Loucy (cell line): ENCODE measurements around the gene AADAT.

Source experiments
- H2AFZ ChIP-seq: fragments of 200-600 bp; sonication (generic); 2 replicates; pipeline ENCODE4 v1.6.0; 2016; ENCODE audit warnings: antibody characterized with exemption, mild to moderate bottlenecking, low read length, moderate library complexity
- H3F3A ChIP-seq: fragments of 200-600 bp; 2 replicates; pipeline ENCODE4 v1.6.0; 2016; ENCODE audit warnings: antibody characterized with exemption, low read depth, mild to moderate bottlenecking
- H3K27me3 ChIP-seq: fragments of 200-600 bp; sonication (generic); 2 replicates; pipeline ENCODE4 v1.6.1; 2014; ENCODE audit warnings: low read length, mild to moderate bottlenecking; ENCODE audit not compliant: insufficient read depth, poor library complexity, severe bottlenecking
- H3K36me3 ChIP-seq: fragments of 200-600 bp; sonication (generic); 2 replicates; pipeline ENCODE4 v1.6.1; 2016; ENCODE audit warnings: low read length; ENCODE audit not compliant: insufficient read depth
- H3K4me1 ChIP-seq: fragments of 200-600 bp; sonication (generic); 2 replicates; pipeline ENCODE4 v1.5.1; 2014; ENCODE audit warnings: low read length, mild to moderate bottlenecking; ENCODE audit not compliant: insufficient read depth, poor library complexity, severe bottlenecking
- H3K4me2 ChIP-seq: fragments of 200-600 bp; sonication (generic); 2 replicates; pipeline ENCODE4 v1.6.0; 2014; ENCODE audit warnings: antibody characterized with exemption, low read length, low read depth, mild to moderate bottlenecking; ENCODE audit not compliant: poor library complexity, severe bottlenecking
- H3K4me3 ChIP-seq: fragments of 200-600 bp; sonication (generic); 2 replicates; pipeline ENCODE4 v1.5.1; 2014; ENCODE audit warnings: low read length, mild to moderate bottlenecking, mixed read lengths; ENCODE audit not compliant: poor library complexity, severe bottlenecking
- H3K79me2 ChIP-seq: fragments of 200-600 bp; sonication (generic); 2 replicates; pipeline ENCODE4 v1.6.1; 2014; ENCODE audit warnings: low read length; ENCODE audit not compliant: insufficient read depth
- H3K9ac ChIP-seq: fragments of 200-600 bp; sonication (generic); 2 replicates; pipeline ENCODE4 v1.6.0; 2014; ENCODE audit warnings: mild to moderate bottlenecking, low read depth, low read length, moderate library complexity; ENCODE audit not compliant: poor library complexity, severe bottlenecking
- H3K9me2 ChIP-seq: fragments of 200-600 bp; sonication (generic); replicated peaks from 2 replicates; pipeline ENCODE4 v1.6.1; 2016; ENCODE audit warnings: low read depth, low read length, mixed read lengths
- H3K9me3 ChIP-seq: fragments of 200-600 bp; sonication (generic); 2 replicates; pipeline ENCODE4 v1.6.1; 2014; ENCODE audit warnings: mild to moderate bottlenecking, antibody characterized with exemption, low read length, low read depth; ENCODE audit not compliant: insufficient read depth
- H4K20me1 ChIP-seq: fragments of 200-600 bp; sonication (generic); 2 replicates; pipeline ENCODE4 v1.6.0; 2014; ENCODE audit warnings: antibody characterized with exemption, low read length, mild to moderate bottlenecking; ENCODE audit not compliant: insufficient read depth, poor library complexity, severe bottlenecking
- EZH2phosphoT487 ChIP-seq: fragments of 200-600 bp; IDR thresholded peaks from 2 replicates; pipeline ENCODE4 v1.6.1; 2018; ENCODE audit warnings: antibody characterized with exemption, mild to moderate bottlenecking, moderate library complexity, borderline replicate concordance
- TF ChIP-seq, protein P1 (sequence below): fragments of 200-600 bp; sonication (generic); conservative IDR thresholded peaks from 2 replicates; pipeline ENCODE4 v1.5.1; 2014; ENCODE audit warnings: mild to moderate bottlenecking, antibody characterized with exemption, low read length

Gene AADAT

DNA sequence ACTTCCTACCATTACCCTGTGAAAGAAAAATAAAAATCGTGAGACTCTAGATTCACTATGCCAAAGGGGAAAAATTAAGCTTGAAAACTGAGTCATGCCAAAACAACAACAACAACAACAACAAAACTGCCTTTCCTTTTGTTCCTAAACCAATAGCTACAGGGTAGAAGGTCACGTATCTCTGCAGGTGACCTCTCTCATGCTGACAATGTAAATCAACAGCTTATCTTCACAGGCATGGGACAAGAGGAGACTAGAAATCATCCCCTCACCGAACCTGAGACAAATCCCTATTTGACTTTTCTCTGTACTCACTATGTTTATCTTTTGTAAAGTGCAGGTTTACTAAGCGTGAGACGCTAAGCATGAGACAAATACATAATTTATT lies 20.5 kb upstream of the AADAT start:
- no peaks in the 10 kb centered on the region for H3K9me2 ChIP-seq
- H3K36me3 ChIP-seq = no peaks in the 10 kb centered on the region
- no peak overlapping the region for H3K4me2 ChIP-seq
- H3K79me2 ChIP-seq = no peaks in the 10 kb centered on the region
- H3K4me1 ChIP-seq = no peaks in the 10 kb centered on the region
- H3K27me3 ChIP-seq = no peaks in the 10 kb centered on the region
- no peak overlapping the region for H3K4me3 ChIP-seq
- no peak overlapping the region for H2AFZ ChIP-seq
- H3F3A ChIP-seq = no peaks in the 10 kb centered on the region
- H3K9me3 ChIP-seq = no peaks in the 10 kb centered on the region
- H3K9ac ChIP-seq = no peak overlapping the region
- no peaks in the 10 kb centered on the region for H4K20me1 ChIP-seq
- TF ChIP-seq, protein P1, sequence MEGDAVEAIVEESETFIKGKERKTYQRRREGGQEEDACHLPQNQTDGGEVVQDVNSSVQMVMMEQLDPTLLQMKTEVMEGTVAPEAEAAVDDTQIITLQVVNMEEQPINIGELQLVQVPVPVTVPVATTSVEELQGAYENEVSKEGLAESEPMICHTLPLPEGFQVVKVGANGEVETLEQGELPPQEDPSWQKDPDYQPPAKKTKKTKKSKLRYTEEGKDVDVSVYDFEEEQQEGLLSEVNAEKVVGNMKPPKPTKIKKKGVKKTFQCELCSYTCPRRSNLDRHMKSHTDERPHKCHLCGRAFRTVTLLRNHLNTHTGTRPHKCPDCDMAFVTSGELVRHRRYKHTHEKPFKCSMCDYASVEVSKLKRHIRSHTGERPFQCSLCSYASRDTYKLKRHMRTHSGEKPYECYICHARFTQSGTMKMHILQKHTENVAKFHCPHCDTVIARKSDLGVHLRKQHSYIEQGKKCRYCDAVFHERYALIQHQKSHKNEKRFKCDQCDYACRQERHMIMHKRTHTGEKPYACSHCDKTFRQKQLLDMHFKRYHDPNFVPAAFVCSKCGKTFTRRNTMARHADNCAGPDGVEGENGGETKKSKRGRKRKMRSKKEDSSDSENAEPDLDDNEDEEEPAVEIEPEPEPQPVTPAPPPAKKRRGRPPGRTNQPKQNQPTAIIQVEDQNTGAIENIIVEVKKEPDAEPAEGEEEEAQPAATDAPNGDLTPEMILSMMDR = no peak
- TF ChIP-seq EZH2phosphoT487 = no peak

DNA sequence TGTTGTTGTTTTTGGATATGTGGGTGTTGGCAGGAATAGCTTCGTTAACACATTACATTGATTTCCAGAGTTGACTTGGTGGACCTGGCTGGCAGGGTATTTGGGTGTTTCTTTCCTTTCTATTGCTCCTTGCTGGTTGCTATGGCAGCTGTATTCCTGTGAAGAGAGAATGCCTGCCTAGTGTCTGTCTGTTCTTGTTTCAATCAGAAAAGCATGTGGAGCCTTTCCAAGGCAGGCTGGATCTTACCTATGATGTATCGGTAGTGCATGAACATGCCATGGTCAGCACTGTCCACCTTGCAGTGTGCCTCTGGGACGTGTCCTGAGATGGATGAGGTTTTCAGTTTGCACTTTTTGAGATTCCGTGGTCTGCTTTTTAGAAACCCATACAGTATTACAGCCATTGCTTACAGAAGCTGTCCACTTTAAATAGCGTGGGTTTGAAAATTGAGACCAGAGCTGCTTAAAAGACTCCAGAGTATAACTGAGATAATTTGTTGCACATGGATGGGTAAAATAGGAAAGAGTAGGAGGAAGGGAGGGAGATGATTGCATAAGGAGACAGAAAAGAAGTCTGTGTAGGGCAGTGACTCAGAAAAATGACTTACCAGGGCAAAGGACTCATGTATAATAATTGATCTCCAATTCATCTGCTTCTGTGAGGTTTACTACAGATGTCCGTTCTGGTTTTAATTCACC lies 20.0 kb upstream of the AADAT start:
- no peak for TF ChIP-seq EZH2phosphoT487
- TF ChIP-seq, protein P1 = no peak
- no peaks in the 10 kb centered on the region for H4K20me1 ChIP-seq
- H3K36me3 ChIP-seq = no peaks in the 10 kb centered on the region
- H3K9me3 ChIP-seq = no peaks in the 10 kb centered on the region
- H3F3A ChIP-seq = no peaks in the 10 kb centered on the region
- no peak overlapping the region for H3K4me3 ChIP-seq
- H3K4me1 ChIP-seq = no peaks in the 10 kb centered on the region
- no peaks in the 10 kb centered on the region for H3K9me2 ChIP-seq
- no peaks in the 10 kb centered on the region for H3K27me3 ChIP-seq
- H3K9ac ChIP-seq = no peak overlapping the region
- H2AFZ ChIP-seq = no peak overlapping the region
- H3K79me2 ChIP-seq = no peaks in the 10 kb centered on the region
- H3K4me2 ChIP-seq = no peak overlapping the region

DNA sequence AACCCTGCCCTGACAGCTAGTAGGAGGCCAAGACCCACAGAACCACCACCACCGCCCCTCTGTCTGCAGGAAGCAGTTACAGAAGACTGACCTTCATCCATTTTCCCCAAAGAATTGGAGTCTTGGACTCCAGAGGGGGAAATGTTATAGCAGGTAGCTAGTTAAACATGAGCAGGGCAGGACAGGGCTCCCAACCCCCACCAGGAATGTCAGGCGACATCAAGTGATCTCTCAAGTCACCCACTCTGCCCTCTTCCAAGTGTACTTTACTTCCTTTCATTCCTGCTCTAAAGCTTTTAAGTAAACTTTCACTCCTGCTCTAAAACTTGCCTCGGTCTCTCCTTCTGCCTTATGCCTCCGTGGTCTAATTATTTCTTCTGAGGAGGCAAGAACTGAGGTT lies 17.1 kb upstream of the AADAT start:
- H3K79me2 ChIP-seq = no peaks in the 10 kb centered on the region
- H4K20me1 ChIP-seq = no peaks in the 10 kb centered on the region
- H3K36me3 ChIP-seq = no peaks in the 10 kb centered on the region
- no peaks in the 10 kb centered on the region for H3K9me3 ChIP-seq
- no peak overlapping the region for H3K4me3 ChIP-seq
- H3K4me2 ChIP-seq = no peak overlapping the region
- H3K9me2 ChIP-seq = no peaks in the 10 kb centered on the region
- no peaks in the 10 kb centered on the region for H3K27me3 ChIP-seq
- no peak overlapping the region for H3K9ac ChIP-seq
- H2AFZ ChIP-seq = no peak overlapping the region
- no peaks in the 10 kb centered on the region for H3K4me1 ChIP-seq
- TF ChIP-seq, protein P1 = no peak
- no peak for TF ChIP-seq EZH2phosphoT487
- H3F3A ChIP-seq = no peaks in the 10 kb centered on the region
